Endometrium (tissue), 2 donors: ENCODE results near the gene ARHGAP18.

ENCODE experiments used
- FAIRE-seq: peaks from 2 replicates; lab custom pipeline; 2012; peaks lifted over from hg19 to GRCh38; lab: Jason Lieb, UNC
- donor health status: control.
- donor health status: control.

Gene ARHGAP18

GRCh38 chr6:129667034-129667433, 42.9 kb downstream of the ARHGAP18 start:
- no peak for FAIRE-seq

GRCh38 chr6:129665555-129665954, 44.4 kb downstream of the ARHGAP18 start:
- FAIRE-seq, result no peak

GRCh38 chr6:129663531-129663930, 46.4 kb downstream of the ARHGAP18 start:
- no peak for FAIRE-seq

GRCh38 chr6:129662980-129663431, 47.0 kb downstream of the ARHGAP18 start:
- no peak for FAIRE-seq

GRCh38 chr6:129662406-129662766, 47.6 kb downstream of the ARHGAP18 start:
- FAIRE-seq, result no peak

GRCh38 chr6:129661536-129662405, 48.2 kb downstream of the ARHGAP18 start:
- FAIRE-seq, result no peak

GRCh38 chr6:129660346-129660676, 49.7 kb downstream of the ARHGAP18 start:
- FAIRE-seq, result no peak

GRCh38 chr6:129659590-129660345, 50.2 kb downstream of the ARHGAP18 start:
- no peak for FAIRE-seq

- no peak for FAIRE-seq
Measured at GRCh38 chr6:129659167-129659566, 50.8 kb downstream of the ARHGAP18 start.

- FAIRE-seq, result no peak
Measured at GRCh38 chr6:129657483-129657882, 52.5 kb downstream of the ARHGAP18 start.

GRCh38 chr6:129655334-129655733, 54.6 kb downstream of the ARHGAP18 start:
- no peak for FAIRE-seq

GRCh38 chr6:129653746-129654145, 56.2 kb downstream of the ARHGAP18 start:
- FAIRE-seq, result no peak

GRCh38 chr6:129653229-129653628, 56.7 kb downstream of the ARHGAP18 start:
- FAIRE-seq, result no peak

GRCh38 chr6:129651291-129651691, 58.7 kb downstream of the ARHGAP18 start:
- FAIRE-seq, result no peak

- no peak for FAIRE-seq
Measured at GRCh38 chr6:129648819-129649491, 61.0 kb downstream of the ARHGAP18 start.

GRCh38 chr6:129647044-129647443, 62.9 kb downstream of the ARHGAP18 start:
- no peak for FAIRE-seq

GRCh38 chr6:129646642-129647041, 63.3 kb downstream of the ARHGAP18 start:
- FAIRE-seq, result no peak

- FAIRE-seq, result no peak
Measured at GRCh38 chr6:129645830-129646579, 64.0 kb downstream of the ARHGAP18 start.

- no peak for FAIRE-seq
Measured at GRCh38 chr6:129645106-129645829, 64.7 kb downstream of the ARHGAP18 start.

GRCh38 chr6:129644567-129645015, 65.4 kb downstream of the ARHGAP18 start:
- FAIRE-seq, result no peak

- no peak for FAIRE-seq
Measured at GRCh38 chr6:129643968-129644367, 66.0 kb downstream of the ARHGAP18 start.
